Measurements from ENCODE around the gene CNKSR2. TPM values are rescaled to one million over a fixed set of nuclear protein-coding genes. Genes with fewer than 3 reads are reported as not detected.

Gene CNKSR2
- total RNA-seq, 1 donor = 0.99 TPM

DNA sequence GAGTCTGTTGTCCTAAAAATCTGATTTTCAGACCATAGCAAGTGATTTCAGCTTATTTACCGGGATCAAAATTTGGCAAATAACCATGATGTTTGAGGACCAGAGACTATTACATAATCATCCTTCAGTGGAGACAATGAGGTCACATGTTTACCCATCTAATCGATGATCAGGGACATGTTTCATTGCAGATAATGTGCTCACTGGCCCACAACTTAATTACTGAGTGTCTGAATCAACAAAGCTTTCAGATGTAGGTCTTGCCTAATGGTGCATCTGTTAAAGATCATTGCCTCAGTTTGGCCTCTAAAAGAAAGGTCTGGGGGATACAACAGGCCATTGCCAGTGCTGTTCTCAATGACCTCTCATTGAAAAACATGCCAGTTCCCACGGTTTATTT, 326.7 kb downstream of the CNKSR2 start:
- no peak overlapping the region for H3K4me3 ChIP-seq (ENCODE audit: low read depth, low read length)
- TF ChIP-seq, protein P1, sequence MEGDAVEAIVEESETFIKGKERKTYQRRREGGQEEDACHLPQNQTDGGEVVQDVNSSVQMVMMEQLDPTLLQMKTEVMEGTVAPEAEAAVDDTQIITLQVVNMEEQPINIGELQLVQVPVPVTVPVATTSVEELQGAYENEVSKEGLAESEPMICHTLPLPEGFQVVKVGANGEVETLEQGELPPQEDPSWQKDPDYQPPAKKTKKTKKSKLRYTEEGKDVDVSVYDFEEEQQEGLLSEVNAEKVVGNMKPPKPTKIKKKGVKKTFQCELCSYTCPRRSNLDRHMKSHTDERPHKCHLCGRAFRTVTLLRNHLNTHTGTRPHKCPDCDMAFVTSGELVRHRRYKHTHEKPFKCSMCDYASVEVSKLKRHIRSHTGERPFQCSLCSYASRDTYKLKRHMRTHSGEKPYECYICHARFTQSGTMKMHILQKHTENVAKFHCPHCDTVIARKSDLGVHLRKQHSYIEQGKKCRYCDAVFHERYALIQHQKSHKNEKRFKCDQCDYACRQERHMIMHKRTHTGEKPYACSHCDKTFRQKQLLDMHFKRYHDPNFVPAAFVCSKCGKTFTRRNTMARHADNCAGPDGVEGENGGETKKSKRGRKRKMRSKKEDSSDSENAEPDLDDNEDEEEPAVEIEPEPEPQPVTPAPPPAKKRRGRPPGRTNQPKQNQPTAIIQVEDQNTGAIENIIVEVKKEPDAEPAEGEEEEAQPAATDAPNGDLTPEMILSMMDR (IDR thresholded peaks at IDR 0.05; ENCODE audit: insufficient read depth, low read length) = no peak

DNA sequence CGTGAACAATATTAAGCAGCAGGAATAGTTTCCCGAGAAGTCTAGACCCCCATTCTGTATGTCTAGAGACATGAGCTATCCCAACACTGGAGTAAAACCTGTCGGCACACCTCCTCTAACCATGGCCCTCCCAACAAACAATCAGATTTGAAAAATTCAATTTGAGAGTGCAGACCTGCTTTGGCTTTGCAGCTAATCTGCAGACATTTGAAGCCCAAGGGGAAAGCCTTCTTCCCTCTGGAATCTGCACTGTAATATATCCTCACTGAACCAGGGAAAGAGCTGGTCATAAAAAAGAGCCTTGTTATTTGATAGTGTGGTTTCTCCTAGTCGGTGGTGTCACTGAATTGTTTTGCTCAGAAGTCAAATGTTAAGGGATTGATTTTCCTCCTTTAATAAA, 328.5 kb downstream of the CNKSR2 start:
- no peak overlapping the region for H3K4me3 ChIP-seq (ENCODE audit: low read depth, low read length)
- TF ChIP-seq, protein P1 (IDR thresholded peaks at IDR 0.05; ENCODE audit: insufficient read depth, low read length) = no peak
- DNase-seq (ENCODE audit: low read depth) = no peak

More for the DNA sequence above, 326.7 kb downstream of the CNKSR2 start:
- DNase-seq (ENCODE audit: low read depth) = no peak
